ENCODE measurements around the gene WDR59. TPM values are rescaled to one million over a fixed set of nuclear protein-coding genes. Genes with fewer than 3 reads are reported as not detected.
A peak's percentile ranks its signal among the peaks of the same experiment; 100 is the strongest.

Gene WDR59
- polyA plus RNA-seq, 2 of the 4 experiments (the other 2 are of a cell fraction): 33.4 to 52.2 TPM

DNA sequence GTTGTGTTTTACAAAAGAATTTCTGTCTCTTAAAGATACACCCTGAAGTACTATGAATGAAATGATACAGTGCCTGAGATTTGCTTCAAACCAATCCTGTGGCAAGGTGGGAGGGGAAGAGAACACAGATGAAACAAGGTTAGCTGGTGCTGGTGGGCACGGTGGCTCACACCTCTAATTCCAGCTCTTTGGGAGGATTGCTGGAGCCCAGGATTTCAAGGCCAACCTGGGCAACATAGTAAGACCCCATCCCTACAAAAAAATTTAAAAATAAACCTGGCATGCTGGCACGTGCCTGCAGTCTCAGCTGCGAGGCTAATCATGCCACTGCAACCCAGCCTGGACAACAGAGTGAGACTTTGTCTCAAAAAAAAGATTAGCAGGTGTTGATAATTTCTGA is 143.0 kb downstream of the WDR59 start:
- no peaks in the 10 kb centered on the region for H3K9me3 ChIP-seq
- H3K4me3 ChIP-seq: no peak overlapping the region
- POLR2A ChIA-PET: no interaction called here
- 72% methylated on average over 3 of the region's 3 CpGs for WGBS (ENCODE audit: missing lambda C conversion rate)
- no peak overlapping the region for H3K27ac ChIP-seq
- FAIRE-seq (no peak), ATAC-seq (no peak), DNase-seq (ENCODE audit: low read depth in 1 of 2, low spot score in 1 of 2) (no peak)
- TF ChIP-seq RCOR1 (IDR thresholded peaks at IDR 0.05; ENCODE audit: low read depth, low read length) (no peak), RNF2 (IDR thresholded peaks at IDR 0.05; ENCODE audit: borderline replicate concordance, low read depth) (no peak), TFCP2L1 (CRISPR knock-in tag; IDR thresholded peaks at IDR 0.05) (no peak), ATOH8 (CRISPR knock-in tag; IDR thresholded peaks at IDR 0.05; ENCODE audit: low read depth) (no peak), CBX8 (IDR thresholded peaks at IDR 0.05) (no peak), RAD21 (conservative IDR thresholded peaks at IDR 0.05 in 1 of 2, IDR thresholded peaks at IDR 0.05 in 1 of 2) (no peak), HOXB5 (CRISPR knock-in tag; IDR thresholded peaks at IDR 0.05) (no peak), RFX5 (IDR thresholded peaks at IDR 0.05) (no peak), TP53 (CRISPR knock-in tag; IDR thresholded peaks at IDR 0.05) (no peak), ESRRA (IDR thresholded peaks at IDR 0.05; ENCODE audit: borderline replicate concordance, low read length) (no peak), GATA3 (IDR thresholded peaks at IDR 0.05; ENCODE audit: borderline replicate concordance) (no peak), EHMT2 (IDR thresholded peaks at IDR 0.05; ENCODE audit: low read depth) (no peak), MYC (IDR thresholded peaks at IDR 0.05; ENCODE audit: borderline replicate concordance, low read length) (no peak), HDAC2 (IDR thresholded peaks at IDR 0.05) (no peak), JUNB (IDR thresholded peaks at IDR 0.05) (no peak)
- TF ChIP-seq, protein P1, sequence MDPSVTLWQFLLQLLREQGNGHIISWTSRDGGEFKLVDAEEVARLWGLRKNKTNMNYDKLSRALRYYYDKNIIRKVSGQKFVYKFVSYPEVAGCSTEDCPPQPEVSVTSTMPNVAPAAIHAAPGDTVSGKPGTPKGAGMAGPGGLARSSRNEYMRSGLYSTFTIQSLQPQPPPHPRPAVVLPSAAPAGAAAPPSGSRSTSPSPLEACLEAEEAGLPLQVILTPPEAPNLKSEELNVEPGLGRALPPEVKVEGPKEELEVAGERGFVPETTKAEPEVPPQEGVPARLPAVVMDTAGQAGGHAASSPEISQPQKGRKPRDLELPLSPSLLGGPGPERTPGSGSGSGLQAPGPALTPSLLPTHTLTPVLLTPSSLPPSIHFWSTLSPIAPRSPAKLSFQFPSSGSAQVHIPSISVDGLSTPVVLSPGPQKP (IDR thresholded peaks at IDR 0.05; ENCODE audit: low read depth, low read length): no peak
- H3K4me1 ChIP-seq: peaks cover 6% of the 10 kb centered on the region; the same call in 2 of the 3 replicates
- H3K4me2 ChIP-seq: no peak overlapping the region
- CTCF ChIA-PET: interaction anchor here (1.1 to 3.7 kb wide), 4 partner anchors 10 to 132 kb away, joined by 3 to 25 read pairs (median 3); no protein-coding TSS in a partner anchor

- ATAC-seq (no peak), DNase-seq (ENCODE audit: low read depth in 1 of 2, low spot score in 1 of 2) (no peak), FAIRE-seq (no peak)
- TF ChIP-seq ZFP36 (IDR thresholded peaks at IDR 0.05; ENCODE audit: borderline replicate concordance, partially characterized antibody): no peak
- Histone ChIP-seq H3K9me3 (no peaks in the 10 kb centered on the region), H3K27ac (no peak overlapping the region), H3K4me2 (no peak overlapping the region), H3K4me3 (no peak overlapping the region), H3K4me1 (peaks cover 7% of the 10 kb centered on the region; the same call in 2 of the 3 replicates)
- 75% methylated on average over 2 of the region's 2 CpGs for WGBS (ENCODE audit: missing lambda C conversion rate)
- ChIA-PET CTCF (interaction anchor here (0.6 to 3.7 kb wide), 3 partner anchors 21 to 148 kb away, joined by 3 to 25 read pairs (median 4); no protein-coding TSS in a partner anchor), POLR2A (no interaction called here)
Measured at GRCh38 chr16:74841469-74841868, 143.5 kb downstream of the WDR59 start.

DNA sequence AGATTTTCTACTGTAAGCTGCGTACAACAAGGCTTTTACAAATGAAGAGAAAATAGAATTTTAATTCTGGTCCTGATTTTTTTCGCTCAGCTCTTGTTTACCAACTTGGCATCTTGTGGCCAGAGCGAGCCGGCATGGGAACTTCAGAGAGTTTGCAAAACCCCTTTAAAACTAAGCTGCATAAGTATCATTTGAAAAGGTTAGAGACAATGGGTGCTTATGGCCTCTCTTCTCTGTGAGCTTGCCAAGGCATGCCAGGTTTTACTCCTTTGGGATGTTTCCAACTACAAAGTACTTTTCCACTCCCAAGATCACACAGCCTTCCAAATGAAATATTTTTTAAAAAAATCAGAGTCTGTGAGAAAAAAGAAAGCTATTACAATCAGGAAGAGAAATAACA is 147.9 kb downstream of the WDR59 start:
- WGBS (ENCODE audit: missing lambda C conversion rate): 89% methylated on average over 4 of the region's 4 CpGs
- ChIA-PET CTCF (interaction anchor here (0.9 to 2.6 kb wide), 5 partner anchors 23 to 142 kb away, joined by 3 to 13 read pairs (median 6); partner anchors contain the start of gene FA2H), POLR2A (no interaction called here)
- Histone ChIP-seq H3K9me3 (no peaks in the 10 kb centered on the region), H3K27ac (no peak overlapping the region), H3K4me2 (peak overlapping the region; percentile 12; the same call in 1 of the 3 replicates), H3K4me3 (no peak overlapping the region), H3K4me1 (peaks cover 7% of the 10 kb centered on the region; the same call in 2 of the 3 replicates)
- ATAC-seq (no peak), DNase-seq (ENCODE audit: low read depth in 1 of 2, low spot score in 1 of 2) (no peak), FAIRE-seq (no peak)
- TF ChIP-seq EHMT2 (IDR thresholded peaks at IDR 0.05; ENCODE audit: low read depth) (no peak), PBX3 (IDR thresholded peaks at IDR 0.05) (no peak), MAFK (IDR thresholded peaks at IDR 0.05; ENCODE audit: partially characterized antibody) (no peak), SMC3 (IDR thresholded peaks at IDR 0.05) (no peak), USF2 (IDR thresholded peaks at IDR 0.05) (no peak), FOSL2 (IDR thresholded peaks at IDR 0.05) (no peak), FOSL2 (CRISPR knock-in tag; IDR thresholded peaks at IDR 0.05) (no peak), HOXB5 (CRISPR knock-in tag; IDR thresholded peaks at IDR 0.05) (no peak), FOXS1 (CRISPR knock-in tag; IDR thresholded peaks at IDR 0.05) (no peak), JUN (IDR thresholded peaks at IDR 0.05) (no peak), EP300 (IDR thresholded peaks at IDR 0.05) (no peak)
- TF ChIP-seq, protein P2, sequence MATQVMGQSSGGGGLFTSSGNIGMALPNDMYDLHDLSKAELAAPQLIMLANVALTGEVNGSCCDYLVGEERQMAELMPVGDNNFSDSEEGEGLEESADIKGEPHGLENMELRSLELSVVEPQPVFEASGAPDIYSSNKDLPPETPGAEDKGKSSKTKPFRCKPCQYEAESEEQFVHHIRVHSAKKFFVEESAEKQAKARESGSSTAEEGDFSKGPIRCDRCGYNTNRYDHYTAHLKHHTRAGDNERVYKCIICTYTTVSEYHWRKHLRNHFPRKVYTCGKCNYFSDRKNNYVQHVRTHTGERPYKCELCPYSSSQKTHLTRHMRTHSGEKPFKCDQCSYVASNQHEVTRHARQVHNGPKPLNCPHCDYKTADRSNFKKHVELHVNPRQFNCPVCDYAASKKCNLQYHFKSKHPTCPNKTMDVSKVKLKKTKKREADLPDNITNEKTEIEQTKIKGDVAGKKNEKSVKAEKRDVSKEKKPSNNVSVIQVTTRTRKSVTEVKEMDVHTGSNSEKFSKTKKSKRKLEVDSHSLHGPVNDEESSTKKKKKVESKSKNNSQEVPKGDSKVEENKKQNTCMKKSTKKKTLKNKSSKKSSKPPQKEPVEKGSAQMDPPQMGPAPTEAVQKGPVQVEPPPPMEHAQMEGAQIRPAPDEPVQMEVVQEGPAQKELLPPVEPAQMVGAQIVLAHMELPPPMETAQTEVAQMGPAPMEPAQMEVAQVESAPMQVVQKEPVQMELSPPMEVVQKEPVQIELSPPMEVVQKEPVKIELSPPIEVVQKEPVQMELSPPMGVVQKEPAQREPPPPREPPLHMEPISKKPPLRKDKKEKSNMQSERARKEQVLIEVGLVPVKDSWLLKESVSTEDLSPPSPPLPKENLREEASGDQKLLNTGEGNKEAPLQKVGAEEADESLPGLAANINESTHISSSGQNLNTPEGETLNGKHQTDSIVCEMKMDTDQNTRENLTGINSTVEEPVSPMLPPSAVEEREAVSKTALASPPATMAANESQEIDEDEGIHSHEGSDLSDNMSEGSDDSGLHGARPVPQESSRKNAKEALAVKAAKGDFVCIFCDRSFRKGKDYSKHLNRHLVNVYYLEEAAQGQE (IDR thresholded peaks at IDR 0.05): no peak
- TF ChIP-seq, protein P1 (IDR thresholded peaks at IDR 0.05; ENCODE audit: low read depth, low read length): no peak
